ELF-1 (cell line): ENCODE data around the gene DNAJC17.

ENCODE experiments used
- DNase-seq: peaks from one replicate; pipeline ENCODE4 v3.0.0-alpha.2; 2016; ENCODE audit warnings: low read depth, low spot score

Gene DNAJC17

DNA sequence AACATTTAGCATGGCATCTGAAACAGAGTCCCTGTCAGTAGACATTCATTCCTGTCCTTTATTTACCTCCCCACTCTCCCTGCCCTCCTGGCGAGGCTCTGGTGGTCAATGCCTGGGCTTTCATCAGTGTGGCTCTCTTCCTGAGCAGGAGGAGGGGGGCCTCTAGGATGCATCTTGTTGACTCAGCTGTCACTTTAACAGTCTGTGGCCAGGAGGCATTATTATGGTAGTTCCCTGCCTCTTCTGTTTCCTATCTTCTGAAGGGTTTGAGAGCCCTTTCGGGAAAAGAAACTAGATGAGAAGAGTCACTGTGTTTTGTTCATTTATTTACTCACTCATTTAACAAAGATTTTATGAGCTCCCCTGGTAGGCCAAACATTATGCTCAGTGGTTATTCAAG lies 23.6 kb upstream of the DNAJC17 start:
- peak; percentile 24 for DNase-seq

DNA sequence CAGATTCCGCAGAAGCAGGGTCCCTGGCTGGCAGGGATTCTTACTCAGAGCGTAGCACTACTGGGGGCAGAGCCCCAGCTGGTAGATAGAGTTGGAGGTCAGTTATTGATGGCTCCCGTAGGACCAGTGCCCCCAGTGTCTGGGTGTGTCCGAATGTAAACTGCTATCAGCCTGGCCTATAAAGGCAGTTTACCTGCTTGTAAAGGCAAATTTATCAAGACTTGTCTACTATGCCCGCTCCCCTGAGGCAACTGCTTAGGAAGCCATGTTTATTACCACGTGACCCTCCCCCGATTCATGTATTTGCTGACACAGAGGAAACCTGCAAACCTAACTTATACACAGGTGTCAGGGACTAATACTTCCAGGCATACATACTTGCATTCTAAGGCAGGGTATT lies 21.8 kb upstream of the DNAJC17 start:
- DNase-seq: no peak

- DNase-seq: no peak
Observed at GRCh38 chr15:40828447-40829036, 21.3 kb upstream of the DNAJC17 start, which contains the start of gene PPP1R14D. TSS of gene PPP1R14D (minus strand) at chr15:40828708. CDS start at chr15:40828641, 67 bp downstream.

- DNase-seq: no peak
Observed at GRCh38 chr15:40826423-40827075, 19.3 kb upstream of the DNAJC17 start.

GRCh38 chr15:40825661-40826422 lies 18.6 kb upstream of the DNAJC17 start:
- peak; percentile 27 for DNase-seq

GRCh38 chr15:40823572-40824343 lies 16.5 kb upstream of the DNAJC17 start:
- DNase-seq: no peak

DNA sequence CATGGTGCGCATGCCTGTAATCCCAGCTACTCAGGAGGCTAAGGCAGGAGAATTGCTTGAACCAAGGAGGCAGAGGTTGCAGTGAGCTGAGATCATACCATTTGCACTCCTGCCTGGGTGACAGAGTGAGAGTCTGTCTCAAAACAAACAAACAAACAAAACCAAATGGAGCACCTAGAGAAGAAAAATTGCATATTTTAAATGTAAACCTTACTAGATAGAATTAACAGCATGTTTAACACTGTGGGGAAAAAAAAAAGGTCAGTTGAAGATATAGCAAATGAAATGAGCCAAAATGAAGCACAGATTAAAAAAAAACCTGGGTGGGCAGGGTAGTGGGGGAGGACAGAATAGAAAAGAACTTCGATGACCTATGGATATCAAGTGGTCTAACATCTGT lies 13.9 kb upstream of the DNAJC17 start:
- no peak for DNase-seq

- DNase-seq: no peak
Observed at GRCh38 chr15:40819048-40819447, 11.8 kb upstream of the DNAJC17 start.

- DNase-seq: no peak
Observed at GRCh38 chr15:40815042-40815698, 7.9 kb upstream of the DNAJC17 start.

- no peak for DNase-seq
Observed at GRCh38 chr15:40812721-40813425, 5.6 kb upstream of the DNAJC17 start.

GRCh38 chr15:40808861-40809450 lies 1.7 kb upstream of the DNAJC17 start:
- no peak for DNase-seq

- no peak for DNase-seq
Observed at GRCh38 chr15:40807888-40808461, 702 bp upstream of the DNAJC17 start.

GRCh38 chr15:40806672-40807027 lies 623 bp downstream of the DNAJC17 start:
- DNase-seq: no peak

DNA sequence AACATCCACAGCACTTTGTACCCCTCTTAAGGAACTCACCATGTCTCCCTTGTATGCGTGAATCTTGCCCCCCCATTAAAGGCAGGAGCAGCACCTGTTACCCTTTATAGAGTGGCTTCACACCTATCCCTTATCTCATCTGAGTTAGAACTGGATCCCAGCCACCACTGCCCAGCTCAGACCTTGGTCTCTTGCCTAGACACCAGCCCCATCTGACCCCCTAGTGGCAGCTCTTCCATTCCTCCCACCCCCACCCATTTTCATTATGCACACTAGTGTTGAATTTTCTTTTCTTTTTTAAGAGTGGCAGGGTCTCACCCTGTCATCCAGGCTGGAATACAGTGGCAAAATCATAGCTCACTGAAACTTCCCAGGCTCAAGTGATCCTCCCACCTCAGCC lies 3.6 kb downstream of the DNAJC17 start:
- no peak for DNase-seq

GRCh38 chr15:40803076-40803475 lies 4.2 kb downstream of the DNAJC17 start:
- no peak for DNase-seq

- no peak for DNase-seq
Observed at GRCh38 chr15:40799523-40799922, 7.8 kb downstream of the DNAJC17 start.

- no peak for DNase-seq
Observed at GRCh38 chr15:40796512-40796911, 10.8 kb downstream of the DNAJC17 start.

DNA sequence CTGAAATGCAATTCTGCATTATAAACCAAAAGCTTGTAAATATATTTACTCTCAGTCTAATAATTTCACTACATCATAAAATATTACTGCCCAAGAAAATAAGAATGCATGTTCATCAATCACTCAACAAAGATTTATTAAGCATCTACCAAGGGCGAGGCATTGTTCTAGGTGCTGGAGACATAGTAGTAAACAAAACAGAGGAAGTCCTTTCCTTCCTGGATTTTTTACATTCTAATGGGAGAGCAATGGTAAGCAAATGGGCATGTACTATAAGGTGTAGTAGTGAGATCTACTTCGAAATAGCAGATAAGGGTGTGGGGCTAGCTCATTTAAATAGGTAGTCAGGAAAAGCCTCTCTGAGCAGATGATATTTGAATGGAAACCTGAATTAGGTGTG lies 11.2 kb downstream of the DNAJC17 start:
- DNase-seq: no peak

- DNase-seq: no peak
Observed at GRCh38 chr15:40793216-40793989, 13.9 kb downstream of the DNAJC17 start.
